Measurements from ENCODE around the gene CPLX3.

DNA sequence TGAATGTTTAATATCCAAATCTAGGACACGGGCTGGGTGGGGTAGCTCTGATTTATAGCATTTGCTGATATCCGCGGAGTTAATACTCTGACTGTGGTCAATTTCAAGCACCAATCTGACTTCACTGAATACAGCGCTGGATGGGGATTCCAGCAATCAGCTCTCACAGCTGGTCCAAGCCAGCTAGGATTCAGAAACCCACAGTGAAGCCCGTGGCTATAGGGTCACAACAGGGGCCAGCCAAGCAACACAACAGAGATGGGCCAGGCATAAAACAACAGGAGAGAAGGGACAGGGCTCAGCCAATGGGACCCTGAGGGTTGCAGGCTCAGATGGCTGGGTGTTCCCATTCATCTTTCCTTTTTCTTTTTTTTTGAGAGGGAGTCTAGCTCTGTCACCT is 19.1 kb upstream of the CPLX3 start:
- TF ChIP-seq, protein P1, sequence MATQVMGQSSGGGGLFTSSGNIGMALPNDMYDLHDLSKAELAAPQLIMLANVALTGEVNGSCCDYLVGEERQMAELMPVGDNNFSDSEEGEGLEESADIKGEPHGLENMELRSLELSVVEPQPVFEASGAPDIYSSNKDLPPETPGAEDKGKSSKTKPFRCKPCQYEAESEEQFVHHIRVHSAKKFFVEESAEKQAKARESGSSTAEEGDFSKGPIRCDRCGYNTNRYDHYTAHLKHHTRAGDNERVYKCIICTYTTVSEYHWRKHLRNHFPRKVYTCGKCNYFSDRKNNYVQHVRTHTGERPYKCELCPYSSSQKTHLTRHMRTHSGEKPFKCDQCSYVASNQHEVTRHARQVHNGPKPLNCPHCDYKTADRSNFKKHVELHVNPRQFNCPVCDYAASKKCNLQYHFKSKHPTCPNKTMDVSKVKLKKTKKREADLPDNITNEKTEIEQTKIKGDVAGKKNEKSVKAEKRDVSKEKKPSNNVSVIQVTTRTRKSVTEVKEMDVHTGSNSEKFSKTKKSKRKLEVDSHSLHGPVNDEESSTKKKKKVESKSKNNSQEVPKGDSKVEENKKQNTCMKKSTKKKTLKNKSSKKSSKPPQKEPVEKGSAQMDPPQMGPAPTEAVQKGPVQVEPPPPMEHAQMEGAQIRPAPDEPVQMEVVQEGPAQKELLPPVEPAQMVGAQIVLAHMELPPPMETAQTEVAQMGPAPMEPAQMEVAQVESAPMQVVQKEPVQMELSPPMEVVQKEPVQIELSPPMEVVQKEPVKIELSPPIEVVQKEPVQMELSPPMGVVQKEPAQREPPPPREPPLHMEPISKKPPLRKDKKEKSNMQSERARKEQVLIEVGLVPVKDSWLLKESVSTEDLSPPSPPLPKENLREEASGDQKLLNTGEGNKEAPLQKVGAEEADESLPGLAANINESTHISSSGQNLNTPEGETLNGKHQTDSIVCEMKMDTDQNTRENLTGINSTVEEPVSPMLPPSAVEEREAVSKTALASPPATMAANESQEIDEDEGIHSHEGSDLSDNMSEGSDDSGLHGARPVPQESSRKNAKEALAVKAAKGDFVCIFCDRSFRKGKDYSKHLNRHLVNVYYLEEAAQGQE (IDR thresholded peaks at IDR 0.05; ENCODE audit: borderline replicate concordance) = no peak
- TF ChIP-seq, protein P2, sequence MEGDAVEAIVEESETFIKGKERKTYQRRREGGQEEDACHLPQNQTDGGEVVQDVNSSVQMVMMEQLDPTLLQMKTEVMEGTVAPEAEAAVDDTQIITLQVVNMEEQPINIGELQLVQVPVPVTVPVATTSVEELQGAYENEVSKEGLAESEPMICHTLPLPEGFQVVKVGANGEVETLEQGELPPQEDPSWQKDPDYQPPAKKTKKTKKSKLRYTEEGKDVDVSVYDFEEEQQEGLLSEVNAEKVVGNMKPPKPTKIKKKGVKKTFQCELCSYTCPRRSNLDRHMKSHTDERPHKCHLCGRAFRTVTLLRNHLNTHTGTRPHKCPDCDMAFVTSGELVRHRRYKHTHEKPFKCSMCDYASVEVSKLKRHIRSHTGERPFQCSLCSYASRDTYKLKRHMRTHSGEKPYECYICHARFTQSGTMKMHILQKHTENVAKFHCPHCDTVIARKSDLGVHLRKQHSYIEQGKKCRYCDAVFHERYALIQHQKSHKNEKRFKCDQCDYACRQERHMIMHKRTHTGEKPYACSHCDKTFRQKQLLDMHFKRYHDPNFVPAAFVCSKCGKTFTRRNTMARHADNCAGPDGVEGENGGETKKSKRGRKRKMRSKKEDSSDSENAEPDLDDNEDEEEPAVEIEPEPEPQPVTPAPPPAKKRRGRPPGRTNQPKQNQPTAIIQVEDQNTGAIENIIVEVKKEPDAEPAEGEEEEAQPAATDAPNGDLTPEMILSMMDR (IDR thresholded peaks at IDR 0.05; ENCODE audit: poor library complexity, severe bottlenecking) = no peak
- TF ChIP-seq EP300 (conservative IDR thresholded peaks at IDR 0.05; ENCODE audit: poor library complexity, severe bottlenecking) = no peak
- no peak for TF ChIP-seq EZH2 (IDR thresholded peaks at IDR 0.05; ENCODE audit: borderline replicate concordance, insufficient read depth, low read length, poor library complexity, severe bottlenecking)
- TF ChIP-seq TAF1 (IDR thresholded peaks at IDR 0.05; ENCODE audit: low read depth) = no peak
- TF ChIP-seq POLR2AphosphoS5 (IDR thresholded peaks at IDR 0.05) = no peak
- no peak for TF ChIP-seq SMC3 (conservative IDR thresholded peaks at IDR 0.05; ENCODE audit: poor library complexity)
- TF ChIP-seq RAD21 (conservative IDR thresholded peaks at IDR 0.05) = no peak
